WTC11 (cell line): ENCODE measurements around the gene CCR5. TPM values are rescaled to one million over a fixed set of nuclear protein-coding genes. Genes with fewer than 3 reads are reported as not detected.

Experiments
- ATAC-seq: fragments of 200-7000 bp; cut with Tn5 transposase; 2 replicates; pipeline ENCODE4 v1.10.0; 2021; ENCODE audit warnings: mild to moderate bottlenecking, moderate library complexity
- CTCF ChIA-PET: fragments of 300-600 bp; sonication (Branson Sonifier 250); formaldehyde crosslinking; loops from one replicate; lab custom pipeline; 2021; ENCODE audit warnings: antibody characterized with exemption; lab: Charles Lee
- POLR2A ChIA-PET: fragments of 350-600 bp; sonication (Branson Sonifier 250); formaldehyde crosslinking; loops from one replicate; lab custom pipeline; 2021; ENCODE audit warnings: antibody characterized with exemption; lab: Charles Lee
- DNase-seq: peaks from one replicate; pipeline ENCODE4 v3.0.0; 2021; ENCODE audit warnings: low spot score
- H3K27ac Mint-ChIP-seq: 2 replicates; pipeline ENCODE4 v1.8.0; 2021; ENCODE audit warnings: mixed read lengths
- H3K27me3 Mint-ChIP-seq: 2 replicates; pipeline ENCODE4 v1.8.0; 2021; ENCODE audit warnings: low read depth, mild to moderate bottlenecking, moderate library complexity, mixed read lengths
- H3K36me3 Mint-ChIP-seq: 2 replicates; pipeline ENCODE4 v1.8.0; 2021; ENCODE audit warnings: mixed read lengths
- H3K4me1 Mint-ChIP-seq: 2 replicates; pipeline ENCODE4 v1.8.0; 2022; ENCODE audit warnings: mixed read lengths
- H3K4me3 Mint-ChIP-seq: 2 replicates; pipeline ENCODE4 v1.8.0; 2021; ENCODE audit warnings: mild to moderate bottlenecking, moderate library complexity, mixed read lengths
- H3K9me3 Mint-ChIP-seq: 2 replicates; pipeline ENCODE4 v1.8.0; 2021; ENCODE audit warnings: mixed read lengths
- CREM ChIP-seq: sonication (generic); formaldehyde crosslinking; IDR thresholded peaks from 2 replicates; pipeline ENCODE4 v1.8.1; 2022; ENCODE audit warnings: mild to moderate bottlenecking, missing genetic modification reagents, moderate library complexity
- ELF4 ChIP-seq: sonication (generic); formaldehyde crosslinking; IDR thresholded peaks from 2 replicates; pipeline ENCODE4 v1.8.1; 2022; ENCODE audit warnings: low read depth, mild to moderate bottlenecking, moderate library complexity, missing genetic modification reagents
- HMGA2 ChIP-seq: fragments of 250-450 bp; sonication (Bioruptor Pico); IDR thresholded peaks from 2 replicates; pipeline ENCODE4 v1.4.0; 2021; ENCODE audit warnings: mild to moderate bottlenecking, moderate library complexity
- IRF2 ChIP-seq: sonication (generic); formaldehyde crosslinking; IDR thresholded peaks from 2 replicates; pipeline ENCODE4 v1.8.0; 2022; ENCODE audit warnings: low read depth, missing genetic modification reagents, borderline replicate concordance
- JUN ChIP-seq: sonication (generic); formaldehyde crosslinking; IDR thresholded peaks from 2 replicates; pipeline ENCODE4 v1.8.0; 2023; ENCODE audit warnings: mild to moderate bottlenecking, missing genetic modification reagents
- NFYB ChIP-seq: sonication (generic); formaldehyde crosslinking; conservative IDR thresholded peaks from 2 replicates; pipeline ENCODE4 v1.8.0; 2022; ENCODE audit warnings: low read depth, missing genetic modification reagents
- NR2C2 ChIP-seq: sonication (generic); formaldehyde crosslinking; IDR thresholded peaks from 2 replicates; pipeline ENCODE4 v1.8.0; 2022; ENCODE audit warnings: mild to moderate bottlenecking, missing genetic modification reagents
- RELA ChIP-seq: sonication (generic); formaldehyde crosslinking; IDR thresholded peaks from 2 replicates; pipeline ENCODE4 v1.8.1; 2022; ENCODE audit warnings: missing genetic modification reagents, mild to moderate bottlenecking, borderline replicate concordance
- TEAD1 ChIP-seq: sonication (generic); formaldehyde crosslinking; IDR thresholded peaks from 2 replicates; pipeline ENCODE4 v1.8.0; 2022; ENCODE audit warnings: mild to moderate bottlenecking, missing genetic modification reagents
- TP53 ChIP-seq: sonication (generic); formaldehyde crosslinking; IDR thresholded peaks from 2 replicates; pipeline ENCODE4 v1.8.1; 2023; ENCODE audit warnings: mild to moderate bottlenecking, missing genetic modification reagents
- ZNF219 ChIP-seq: sonication (generic); formaldehyde crosslinking; IDR thresholded peaks from 2 replicates; pipeline ENCODE4 v1.8.0; 2023; ENCODE audit warnings: missing genetic modification reagents, mild to moderate bottlenecking, borderline replicate concordance
- total RNA-seq: library from RNA; stranded (reverse); gene quantifications from 3 replicates; pipeline ENCODE4 v1.2.3, GENCODE V29; 2021
- TF ChIP-seq, protein P1 (sequence below): sonication (generic); formaldehyde crosslinking; IDR thresholded peaks from 2 replicates; pipeline ENCODE4 v1.8.0; 2022; ENCODE audit warnings: missing genetic modification reagents
- TF ChIP-seq, protein P2 (sequence below): sonication (generic); formaldehyde crosslinking; IDR thresholded peaks from 2 replicates; pipeline ENCODE4 v1.8.0; 2023; ENCODE audit warnings: mild to moderate bottlenecking, missing genetic modification reagents
- TF ChIP-seq, protein P3 (sequence below): sonication (generic); formaldehyde crosslinking; conservative IDR thresholded peaks from 2 replicates; pipeline ENCODE4 v1.8.1; 2022; ENCODE audit warnings: mild to moderate bottlenecking, missing genetic modification reagents
- TF ChIP-seq, protein P4 (sequence below): sonication (generic); formaldehyde crosslinking; IDR thresholded peaks from 2 replicates; pipeline ENCODE4 v1.8.0; 2022; ENCODE audit warnings: mild to moderate bottlenecking, missing genetic modification reagents
- TF ChIP-seq, protein P5 (sequence below): sonication (generic); formaldehyde crosslinking; IDR thresholded peaks from 2 replicates; pipeline ENCODE4 v1.8.0; 2022; ENCODE audit warnings: mild to moderate bottlenecking, missing genetic modification reagents
- TF ChIP-seq, protein P6 (sequence below): sonication (generic); formaldehyde crosslinking; IDR thresholded peaks from 2 replicates; pipeline ENCODE4 v1.8.0; 2022; ENCODE audit warnings: mild to moderate bottlenecking, missing genetic modification reagents

The CCR5 gene
- total RNA-seq, 1 experiment from 2014 or later, result not detected

DNA sequence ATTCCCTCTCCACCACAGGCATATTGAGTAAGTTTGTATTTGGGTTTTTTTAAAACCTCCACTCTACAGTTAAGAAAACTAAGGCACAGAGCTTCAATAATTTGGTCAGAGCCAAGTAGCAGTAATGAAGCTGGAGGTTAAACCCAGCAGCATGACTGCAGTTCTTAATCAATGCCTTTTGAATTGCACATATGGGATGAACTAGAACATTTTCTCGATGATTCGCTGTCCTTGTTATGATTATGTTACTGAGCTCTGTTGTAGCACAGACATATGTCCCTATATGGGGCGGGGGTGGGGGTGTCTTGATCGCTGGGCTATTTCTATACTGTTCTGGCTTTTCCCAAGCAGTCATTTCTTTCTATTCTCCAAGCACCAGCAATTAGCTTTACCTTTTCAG is 1.6 kb upstream of the CCR5 start:
- Mint-ChIP-seq H3K4me1 (no peaks in the 10 kb centered on the region), H3K36me3 (no peaks in the 10 kb centered on the region), H3K27ac (no peak overlapping the region), H3K27me3 (peaks cover 2% of the 10 kb centered on the region; the same call in 1 of the 2 replicates), H3K4me3 (no peak overlapping the region), H3K9me3 (peaks cover 5% of the 10 kb centered on the region; the same call in 1 of the 2 replicates)
- ATAC-seq, result no peak
- POLR2A ChIA-PET, result no interaction called here
- TF ChIP-seq IRF2 (CRISPR knock-in tag) (no peak), NR2C2 (CRISPR knock-in tag) (no peak), JUN (CRISPR knock-in tag) (no peak), ELF4 (CRISPR knock-in tag) (no peak), TP53 (no peak), CREM (CRISPR knock-in tag) (no peak), TEAD1 (no peak), HMGA2 (CRISPR knock-in tag) (no peak), NFYB (no peak), RELA (CRISPR knock-in tag) (no peak), ZNF219 (CRISPR knock-in tag) (no peak)
- TF ChIP-seq, protein P1, sequence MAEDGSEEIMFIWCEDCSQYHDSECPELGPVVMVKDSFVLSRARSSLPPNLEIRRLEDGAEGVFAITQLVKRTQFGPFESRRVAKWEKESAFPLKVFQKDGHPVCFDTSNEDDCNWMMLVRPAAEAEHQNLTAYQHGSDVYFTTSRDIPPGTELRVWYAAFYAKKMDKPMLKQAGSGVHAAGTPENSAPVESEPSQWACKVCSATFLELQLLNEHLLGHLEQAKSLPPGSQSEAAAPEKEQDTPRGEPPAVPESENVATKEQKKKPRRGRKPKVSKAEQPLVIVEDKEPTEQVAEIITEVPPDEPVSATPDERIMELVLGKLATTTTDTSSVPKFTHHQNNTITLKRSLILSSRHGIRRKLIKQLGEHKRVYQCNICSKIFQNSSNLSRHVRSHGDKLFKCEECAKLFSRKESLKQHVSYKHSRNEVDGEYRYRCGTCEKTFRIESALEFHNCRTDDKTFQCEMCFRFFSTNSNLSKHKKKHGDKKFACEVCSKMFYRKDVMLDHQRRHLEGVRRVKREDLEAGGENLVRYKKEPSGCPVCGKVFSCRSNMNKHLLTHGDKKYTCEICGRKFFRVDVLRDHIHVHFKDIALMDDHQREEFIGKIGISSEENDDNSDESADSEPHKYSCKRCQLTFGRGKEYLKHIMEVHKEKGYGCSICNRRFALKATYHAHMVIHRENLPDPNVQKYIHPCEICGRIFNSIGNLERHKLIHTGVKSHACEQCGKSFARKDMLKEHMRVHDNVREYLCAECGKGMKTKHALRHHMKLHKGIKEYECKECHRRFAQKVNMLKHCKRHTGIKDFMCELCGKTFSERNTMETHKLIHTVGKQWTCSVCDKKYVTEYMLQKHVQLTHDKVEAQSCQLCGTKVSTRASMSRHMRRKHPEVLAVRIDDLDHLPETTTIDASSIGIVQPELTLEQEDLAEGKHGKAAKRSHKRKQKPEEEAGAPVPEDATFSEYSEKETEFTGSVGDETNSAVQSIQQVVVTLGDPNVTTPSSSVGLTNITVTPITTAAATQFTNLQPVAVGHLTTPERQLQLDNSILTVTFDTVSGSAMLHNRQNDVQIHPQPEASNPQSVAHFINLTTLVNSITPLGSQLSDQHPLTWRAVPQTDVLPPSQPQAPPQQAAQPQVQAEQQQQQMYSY (CRISPR knock-in tag), result no peak
- TF ChIP-seq, protein P2, sequence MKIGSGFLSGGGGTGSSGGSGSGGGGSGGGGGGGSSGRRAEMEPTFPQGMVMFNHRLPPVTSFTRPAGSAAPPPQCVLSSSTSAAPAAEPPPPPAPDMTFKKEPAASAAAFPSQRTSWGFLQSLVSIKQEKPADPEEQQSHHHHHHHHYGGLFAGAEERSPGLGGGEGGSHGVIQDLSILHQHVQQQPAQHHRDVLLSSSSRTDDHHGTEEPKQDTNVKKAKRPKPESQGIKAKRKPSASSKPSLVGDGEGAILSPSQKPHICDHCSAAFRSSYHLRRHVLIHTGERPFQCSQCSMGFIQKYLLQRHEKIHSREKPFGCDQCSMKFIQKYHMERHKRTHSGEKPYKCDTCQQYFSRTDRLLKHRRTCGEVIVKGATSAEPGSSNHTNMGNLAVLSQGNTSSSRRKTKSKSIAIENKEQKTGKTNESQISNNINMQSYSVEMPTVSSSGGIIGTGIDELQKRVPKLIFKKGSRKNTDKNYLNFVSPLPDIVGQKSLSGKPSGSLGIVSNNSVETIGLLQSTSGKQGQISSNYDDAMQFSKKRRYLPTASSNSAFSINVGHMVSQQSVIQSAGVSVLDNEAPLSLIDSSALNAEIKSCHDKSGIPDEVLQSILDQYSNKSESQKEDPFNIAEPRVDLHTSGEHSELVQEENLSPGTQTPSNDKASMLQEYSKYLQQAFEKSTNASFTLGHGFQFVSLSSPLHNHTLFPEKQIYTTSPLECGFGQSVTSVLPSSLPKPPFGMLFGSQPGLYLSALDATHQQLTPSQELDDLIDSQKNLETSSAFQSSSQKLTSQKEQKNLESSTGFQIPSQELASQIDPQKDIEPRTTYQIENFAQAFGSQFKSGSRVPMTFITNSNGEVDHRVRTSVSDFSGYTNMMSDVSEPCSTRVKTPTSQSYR (CRISPR knock-in tag), result no peak
- TF ChIP-seq, protein P3, sequence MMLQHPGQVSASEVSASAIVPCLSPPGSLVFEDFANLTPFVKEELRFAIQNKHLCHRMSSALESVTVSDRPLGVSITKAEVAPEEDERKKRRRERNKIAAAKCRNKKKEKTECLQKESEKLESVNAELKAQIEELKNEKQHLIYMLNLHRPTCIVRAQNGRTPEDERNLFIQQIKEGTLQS (CRISPR knock-in tag), result no peak
- TF ChIP-seq, protein P4, sequence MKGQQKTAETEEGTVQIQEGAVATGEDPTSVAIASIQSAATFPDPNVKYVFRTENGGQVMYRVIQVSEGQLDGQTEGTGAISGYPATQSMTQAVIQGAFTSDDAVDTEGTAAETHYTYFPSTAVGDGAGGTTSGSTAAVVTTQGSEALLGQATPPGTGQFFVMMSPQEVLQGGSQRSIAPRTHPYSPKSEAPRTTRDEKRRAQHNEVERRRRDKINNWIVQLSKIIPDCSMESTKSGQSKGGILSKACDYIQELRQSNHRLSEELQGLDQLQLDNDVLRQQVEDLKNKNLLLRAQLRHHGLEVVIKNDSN (CRISPR knock-in tag), result no peak
- TF ChIP-seq, protein P5, sequence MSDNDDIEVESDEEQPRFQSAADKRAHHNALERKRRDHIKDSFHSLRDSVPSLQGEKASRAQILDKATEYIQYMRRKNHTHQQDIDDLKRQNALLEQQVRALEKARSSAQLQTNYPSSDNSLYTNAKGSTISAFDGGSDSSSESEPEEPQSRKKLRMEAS (CRISPR knock-in tag), result no peak
- TF ChIP-seq, protein P6, sequence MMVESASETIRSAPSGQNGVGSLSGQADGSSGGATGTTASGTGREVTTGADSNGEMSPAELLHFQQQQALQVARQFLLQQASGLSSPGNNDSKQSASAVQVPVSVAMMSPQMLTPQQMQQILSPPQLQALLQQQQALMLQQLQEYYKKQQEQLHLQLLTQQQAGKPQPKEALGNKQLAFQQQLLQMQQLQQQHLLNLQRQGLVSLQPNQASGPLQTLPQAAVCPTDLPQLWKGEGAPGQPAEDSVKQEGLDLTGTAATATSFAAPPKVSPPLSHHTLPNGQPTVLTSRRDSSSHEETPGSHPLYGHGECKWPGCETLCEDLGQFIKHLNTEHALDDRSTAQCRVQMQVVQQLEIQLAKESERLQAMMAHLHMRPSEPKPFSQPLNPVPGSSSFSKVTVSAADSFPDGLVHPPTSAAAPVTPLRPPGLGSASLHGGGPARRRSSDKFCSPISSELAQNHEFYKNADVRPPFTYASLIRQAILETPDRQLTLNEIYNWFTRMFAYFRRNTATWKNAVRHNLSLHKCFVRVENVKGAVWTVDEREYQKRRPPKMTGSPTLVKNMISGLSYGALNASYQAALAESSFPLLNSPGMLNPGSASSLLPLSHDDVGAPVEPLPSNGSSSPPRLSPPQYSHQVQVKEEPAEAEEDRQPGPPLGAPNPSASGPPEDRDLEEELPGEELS (CRISPR knock-in tag), result no peak
- CTCF ChIA-PET, result interaction anchor here (0.5 to 5.5 kb wide), 25 partner anchors 8 to 426 kb away, joined by 3 to 68 read pairs (median 4); partner anchors contain the start of genes CCR1 and CXCR6
- no peak for DNase-seq
